Measurements from ENCODE around the gene NTHL1. TPM values are rescaled to one million over a fixed set of nuclear protein-coding genes. Genes with fewer than 3 reads are reported as not detected.

The NTHL1 gene
- total and polyA plus RNA-seq, 2 of the 13 experiments (the other 11 are each of a cell fraction or from before 2014, with no cell fraction given) = 47.5 to 64.9 TPM

GRCh38 chr16:2009164-2009711 is 38.4 kb downstream of the NTHL1 start (continued):
- 0 out of 2 replicates have a peak, but pooled peaks have one; percentile 6 for TF ChIP-seq ZNF142 (CRISPR knock-in tag; IDR thresholded peaks at IDR 0.05)
- TF ChIP-seq ZSCAN25 (CRISPR knock-in tag; IDR thresholded peaks at IDR 0.05) = peak; percentile 61; the same call in 1 of the 2 replicates
- 0 out of 2 replicates have a peak, but pooled peaks have one; percentile 33 for TF ChIP-seq MEIS2 (CRISPR knock-in tag; IDR thresholded peaks at IDR 0.05)
- 0 out of 2 replicates have a peak, but pooled peaks have one; percentile 8 for TF ChIP-seq CBFB (CRISPR knock-in tag; IDR thresholded peaks at IDR 0.05)
- TF ChIP-seq SP4 (CRISPR knock-in tag; IDR thresholded peaks at IDR 0.05) = 0 out of 2 replicates have a peak, but pooled peaks have one; percentile 4
- TF ChIP-seq LCORL (IDR thresholded peaks at IDR 0.05) = no peak
- 0 out of 2 replicates have a peak, but pooled peaks have one; percentile 9 for TF ChIP-seq LCORL (CRISPR knock-in tag; IDR thresholded peaks at IDR 0.05)
- peak; percentile 9; the same call in 1 of the 2 replicates for TF ChIP-seq KMT2A (CRISPR knock-in tag; IDR thresholded peaks at IDR 0.05)
- TF ChIP-seq ZNF547 (CRISPR knock-in tag; IDR thresholded peaks at IDR 0.05) = peak; percentile 15; the same call in 1 of the 2 replicates
- 0 out of 2 replicates have a peak, but pooled peaks have one; percentile 29 for TF ChIP-seq BRD4 (CRISPR knock-in tag; IDR thresholded peaks at IDR 0.05)
- no peak for TF ChIP-seq ZBTB20 (CRISPR knock-in tag; IDR thresholded peaks at IDR 0.05; ENCODE audit: borderline replicate concordance, low read depth)
- peak; percentile 74 for TF ChIP-seq HNRNPLL (IDR thresholded peaks at IDR 0.05; ENCODE audit: low read depth, low read length, poor library complexity, severe bottlenecking)
- no peak for TF ChIP-seq PBX3 (CRISPR knock-in tag; IDR thresholded peaks at IDR 0.05; ENCODE audit: borderline replicate concordance)
- TF ChIP-seq ZNF383 (CRISPR knock-in tag; IDR thresholded peaks at IDR 0.05; ENCODE audit: borderline replicate concordance) = no peak
- TF ChIP-seq ZNF646 (CRISPR knock-in tag; IDR thresholded peaks at IDR 0.05) = no peak
- TF ChIP-seq TBP (CRISPR knock-in tag; IDR thresholded peaks at IDR 0.05) = no peak
